Parathyroid adenoma (tissue), 2 donors: ENCODE results near the gene RBM5.

Experiments
- H2AFZ ChIP-seq: fragments of 300-600 bp; sonication (generic); one replicate; pipeline ENCODE4 v1.7.0; 2017; ENCODE audit warnings: antibody characterized with exemption, mild to moderate bottlenecking
- H3K27ac ChIP-seq: fragments of 300-600 bp; sonication (generic); one replicate; pipeline ENCODE4 v1.7.0; 2017
- H3K27me3 ChIP-seq: fragments of 300-600 bp; sonication (generic); one replicate; pipeline ENCODE4 v1.7.0; 2017; ENCODE audit warnings: low read length; ENCODE audit not compliant: control insufficient read depth, insufficient read depth
- H3K36me3 ChIP-seq: fragments of 300-600 bp; sonication (generic); one replicate; pipeline ENCODE4 v1.7.0; 2017; ENCODE audit warnings: low read length; ENCODE audit not compliant: control insufficient read depth, insufficient read depth
- H3K4me1 ChIP-seq: fragments of 300-600 bp; sonication (generic); one replicate; pipeline ENCODE4 v1.7.0; 2017; ENCODE audit warnings: control low read depth
- H3K4me2 ChIP-seq: fragments of 300-600 bp; sonication (generic); one replicate; pipeline ENCODE4 v1.7.0; 2017; ENCODE audit warnings: low read length
- H3K4me3 ChIP-seq: fragments of 300-600 bp; sonication (generic); one replicate; pipeline ENCODE4 v1.7.0; 2017; ENCODE audit warnings: low read depth, low read length
- H3K79me2 ChIP-seq: fragments of 300-600 bp; sonication (generic); one replicate; pipeline ENCODE4 v1.7.0; 2017; ENCODE audit warnings: control low read depth
- H3K9ac ChIP-seq: fragments of 300-600 bp; sonication (generic); one replicate; pipeline ENCODE4 v1.7.0; 2017; ENCODE audit warnings: mild to moderate bottlenecking
- H3K9me3 ChIP-seq: fragments of 300-600 bp; sonication (generic); one replicate; pipeline ENCODE4 v1.7.0; 2017; ENCODE audit warnings: low read length; ENCODE audit not compliant: control insufficient read depth
- CTCF ChIP-seq: fragments of 300-600 bp; sonication (generic); IDR thresholded peaks from one replicate; pipeline ENCODE4 v1.7.0; 2017; ENCODE audit warnings: antibody characterized with exemption, mild to moderate bottlenecking
- donor health status: primary hyperparathyroidism.

Gene RBM5

GRCh38 chr3:50139718-50140423 lies 51.2 kb downstream of the RBM5 start:
- no peak overlapping the region for H3K9ac ChIP-seq
- H3K27me3 ChIP-seq = no peaks in the 10 kb centered on the region
- TF ChIP-seq CTCF = no peak
- H3K36me3 ChIP-seq = no peaks in the 10 kb centered on the region
- H3K79me2 ChIP-seq = no peaks in the 10 kb centered on the region
- H3K9me3 ChIP-seq = no peaks in the 10 kb centered on the region
- no peak overlapping the region for H3K27ac ChIP-seq
- peak overlapping the region; percentile 22 for H2AFZ ChIP-seq
- no peak overlapping the region for H3K4me3 ChIP-seq
- H3K4me1 ChIP-seq = peaks cover 46% of the 10 kb centered on the region
- H3K4me2 ChIP-seq = no peak overlapping the region

GRCh38 chr3:50140990-50141389 lies 52.3 kb downstream of the RBM5 start:
- Histone ChIP-seq H3K79me2 (no peaks in the 10 kb centered on the region), H3K9me3 (no peaks in the 10 kb centered on the region), H3K4me1 (peaks cover 40% of the 10 kb centered on the region), H3K36me3 (no peaks in the 10 kb centered on the region), H3K27ac (no peak overlapping the region), H3K9ac (no peak overlapping the region), H3K4me3 (no peak overlapping the region), H2AFZ (no peak overlapping the region), H3K27me3 (no peaks in the 10 kb centered on the region), H3K4me2 (no peak overlapping the region)
- TF ChIP-seq CTCF = no peak

GRCh38 chr3:50146316-50146901 lies 57.7 kb downstream of the RBM5 start:
- no peaks in the 10 kb centered on the region for H3K79me2 ChIP-seq
- H3K9me3 ChIP-seq = no peaks in the 10 kb centered on the region
- no peaks in the 10 kb centered on the region for H3K36me3 ChIP-seq
- no peak overlapping the region for H3K4me3 ChIP-seq
- no peak overlapping the region for H2AFZ ChIP-seq
- peaks cover 45% of the 10 kb centered on the region for H3K4me1 ChIP-seq
- TF ChIP-seq CTCF = no peak
- H3K4me2 ChIP-seq = no peak overlapping the region
- H3K9ac ChIP-seq = no peak overlapping the region
- H3K27ac ChIP-seq = no peak overlapping the region
- no peaks in the 10 kb centered on the region for H3K27me3 ChIP-seq

GRCh38 chr3:50147016-50147415 lies 58.3 kb downstream of the RBM5 start:
- Histone ChIP-seq H3K36me3 (no peaks in the 10 kb centered on the region), H3K27ac (no peak overlapping the region), H3K4me3 (no peak overlapping the region), H3K4me2 (no peak overlapping the region), H3K27me3 (no peaks in the 10 kb centered on the region), H3K4me1 (peaks cover 51% of the 10 kb centered on the region), H3K9ac (no peak overlapping the region), H2AFZ (no peak overlapping the region), H3K79me2 (no peaks in the 10 kb centered on the region), H3K9me3 (no peaks in the 10 kb centered on the region)
- no peak for TF ChIP-seq CTCF

GRCh38 chr3:50147447-50147846 lies 58.7 kb downstream of the RBM5 start:
- TF ChIP-seq CTCF = no peak
- H3K27ac ChIP-seq = no peak overlapping the region
- H2AFZ ChIP-seq = no peak overlapping the region

More at GRCh38 chr3:50147447-50147846, 58.7 kb downstream of the RBM5 start:
- H3K4me2 ChIP-seq = no peak overlapping the region
- H3K4me1 ChIP-seq = peaks cover 55% of the 10 kb centered on the region
- H3K79me2 ChIP-seq = no peaks in the 10 kb centered on the region
- no peaks in the 10 kb centered on the region for H3K27me3 ChIP-seq
- no peak overlapping the region for H3K9ac ChIP-seq
- H3K36me3 ChIP-seq = no peaks in the 10 kb centered on the region
- H3K4me3 ChIP-seq = no peak overlapping the region
- no peaks in the 10 kb centered on the region for H3K9me3 ChIP-seq
